GM19467 (cell line): Measurements from ENCODE around the gene GRK1.

Source experiments
- ATAC-seq: cut with Tn5 transposase; IDR thresholded peaks from one replicate; pipeline ENCODE4 v1.9.1; 2021; ENCODE audit warnings: mild to moderate bottlenecking, moderate library complexity; ENCODE audit not compliant: unreplicated experiment

The GRK1 gene

GRCh38 chr13:113632706-113633484, 34.1 kb upstream of the GRK1 start:
- no peak for ATAC-seq

- no peak for ATAC-seq
Observed at GRCh38 chr13:113633485-113633873, 33.5 kb upstream of the GRK1 start.

- no peak for ATAC-seq
Observed at GRCh38 chr13:113634279-113635047, 32.6 kb upstream of the GRK1 start.

- no peak for ATAC-seq
Observed at GRCh38 chr13:113635048-113635420, 32.0 kb upstream of the GRK1 start.

GRCh38 chr13:113635709-113636108, 31.3 kb upstream of the GRK1 start:
- ATAC-seq = no peak

GRCh38 chr13:113636266-113636963, 30.6 kb upstream of the GRK1 start:
- ATAC-seq = no peak

GRCh38 chr13:113637262-113638160, 29.5 kb upstream of the GRK1 start:
- no peak for ATAC-seq

- no peak for ATAC-seq
Observed at GRCh38 chr13:113638173-113638746, 28.8 kb upstream of the GRK1 start.

- ATAC-seq = no peak
Observed at GRCh38 chr13:113638806-113639205, 28.2 kb upstream of the GRK1 start.

GRCh38 chr13:113639616-113640262, 27.3 kb upstream of the GRK1 start:
- no peak for ATAC-seq

- ATAC-seq = no peak
Observed at GRCh38 chr13:113641426-113641825, 25.6 kb upstream of the GRK1 start.

GRCh38 chr13:113642563-113642962, 24.5 kb upstream of the GRK1 start:
- no peak for ATAC-seq

- no peak for ATAC-seq
Observed at GRCh38 chr13:113643593-113643992, 23.4 kb upstream of the GRK1 start.

GRCh38 chr13:113644800-113645199, 22.2 kb upstream of the GRK1 start:
- no peak for ATAC-seq

GRCh38 chr13:113645329-113645728, 21.7 kb upstream of the GRK1 start:
- no peak for ATAC-seq

- ATAC-seq = no peak
Observed at GRCh38 chr13:113646376-113646775, 20.6 kb upstream of the GRK1 start.

GRCh38 chr13:113646921-113647340, 20.1 kb upstream of the GRK1 start:
- no peak for ATAC-seq

GRCh38 chr13:113647351-113648215, 19.4 kb upstream of the GRK1 start:
- ATAC-seq = no peak

GRCh38 chr13:113648216-113648610, 18.8 kb upstream of the GRK1 start:
- no peak for ATAC-seq
